Activated gamma-delta T cell (primary cell): ENCODE results near the gene KCNIP3.
"Not testable (repeated sequence)": the region's sequence is repeated elsewhere in the genome, so short reads cannot be mapped to it uniquely, and the experiment has no call there.

Experiments
- DNase-seq: peaks from one replicate; lab custom pipeline; 2025; lab: John Stamatoyannopoulos, UW

KCNIP3 gene

GRCh38 chr2:95404676-95405075 is 107.5 kb downstream of the KCNIP3 start:
- DNase-seq, result not testable (repeated sequence)

- DNase-seq, result not testable (repeated sequence)
Measured at GRCh38 chr2:95411239-95411638, 114.1 kb downstream of the KCNIP3 start.

GRCh38 chr2:95414015-95414594 is 117.0 kb downstream of the KCNIP3 start:
- DNase-seq, result not testable (repeated sequence)

- DNase-seq, result not testable (repeated sequence)
Measured at GRCh38 chr2:95415138-95415537, 118.0 kb downstream of the KCNIP3 start.

- DNase-seq, result not testable (repeated sequence)
Measured at GRCh38 chr2:95415561-95415960, 118.4 kb downstream of the KCNIP3 start.

- not testable (repeated sequence) for DNase-seq
Measured at GRCh38 chr2:95427196-95427867, 130.2 kb downstream of the KCNIP3 start.

- not testable (repeated sequence) for DNase-seq
Measured at GRCh38 chr2:95429748-95430467, 132.8 kb downstream of the KCNIP3 start.

GRCh38 chr2:95433373-95433772 is 136.2 kb downstream of the KCNIP3 start:
- DNase-seq, result not testable (repeated sequence)

GRCh38 chr2:95433973-95434372 is 136.8 kb downstream of the KCNIP3 start:
- DNase-seq, result not testable (repeated sequence)

GRCh38 chr2:95434507-95435076 is 137.4 kb downstream of the KCNIP3 start:
- not testable (repeated sequence) for DNase-seq

GRCh38 chr2:95435162-95435871 is 138.2 kb downstream of the KCNIP3 start:
- not testable (repeated sequence) for DNase-seq
